CD4-positive, alpha-beta T cell treated with Interleukin-2 at 100 ng/mL for 4 hours (primary cell): ENCODE data around the gene CSTPP1.
"Not testable (repeated sequence)": the region's sequence is repeated elsewhere in the genome, so short reads cannot be mapped to it uniquely, and the experiment has no call there.

Source experiments
- DNase-seq: peaks from one replicate; pipeline ENCODE4 v3.0.0-alpha.2; 2020; ENCODE audit warnings: low spot score

CSTPP1 gene

GRCh38 chr11:47050284-47050683 lies 113.7 kb downstream of the CSTPP1 start:
- DNase-seq = no peak

GRCh38 chr11:47051217-47051616 lies 114.7 kb downstream of the CSTPP1 start:
- no peak for DNase-seq

- DNase-seq = no peak
Measured at GRCh38 chr11:47052165-47052564, 115.6 kb downstream of the CSTPP1 start.

GRCh38 chr11:47052576-47052975 lies 116.0 kb downstream of the CSTPP1 start:
- DNase-seq = no peak

- DNase-seq = no peak
Measured at GRCh38 chr11:47055534-47055933, 119.0 kb downstream of the CSTPP1 start.

GRCh38 chr11:47056261-47056915 lies 119.8 kb downstream of the CSTPP1 start:
- DNase-seq = no peak

GRCh38 chr11:47057365-47057764 lies 120.8 kb downstream of the CSTPP1 start:
- DNase-seq = no peak

GRCh38 chr11:47060807-47061206 lies 124.2 kb downstream of the CSTPP1 start:
- DNase-seq = no peak

GRCh38 chr11:47061429-47062178 lies 125.0 kb downstream of the CSTPP1 start:
- DNase-seq = no peak

- DNase-seq = no peak
Measured at GRCh38 chr11:47062736-47063135, 126.2 kb downstream of the CSTPP1 start.

- DNase-seq = no peak
Measured at GRCh38 chr11:47067401-47067800, 130.8 kb downstream of the CSTPP1 start.

GRCh38 chr11:47070769-47071168 lies 134.2 kb downstream of the CSTPP1 start:
- DNase-seq = no peak

- DNase-seq = no peak
Measured at GRCh38 chr11:47071341-47071740, 134.8 kb downstream of the CSTPP1 start.

- no peak for DNase-seq
Measured at GRCh38 chr11:47071791-47072261, 135.3 kb downstream of the CSTPP1 start.

GRCh38 chr11:47078751-47079521 lies 142.4 kb downstream of the CSTPP1 start:
- DNase-seq = no peak

GRCh38 chr11:47080775-47081174 lies 144.2 kb downstream of the CSTPP1 start:
- DNase-seq = not testable (repeated sequence)

GRCh38 chr11:47083913-47084312 lies 147.4 kb downstream of the CSTPP1 start:
- no peak for DNase-seq

GRCh38 chr11:47087801-47088200 lies 151.2 kb downstream of the CSTPP1 start:
- no peak for DNase-seq

GRCh38 chr11:47093541-47093940 lies 157.0 kb downstream of the CSTPP1 start:
- no peak for DNase-seq

GRCh38 chr11:47096871-47097270 lies 160.3 kb downstream of the CSTPP1 start:
- not testable (repeated sequence) for DNase-seq

GRCh38 chr11:47098223-47098622 lies 161.7 kb downstream of the CSTPP1 start:
- not testable (repeated sequence) for DNase-seq

- no peak for DNase-seq
Measured at GRCh38 chr11:47099214-47099917, 162.8 kb downstream of the CSTPP1 start.
